M059J (cell line): ENCODE measurements around the gene RAD51B. TPM values are rescaled to one million over a fixed set of nuclear protein-coding genes. Genes with fewer than 3 reads are reported as not detected.
"Not testable (repeated sequence)": the region's sequence is repeated elsewhere in the genome, so short reads cannot be mapped to it uniquely, and the experiment has no call there.

ENCODE experiments used
- DNase-seq: peaks from one replicate; pipeline ENCODE4 v3.0.0-alpha.2; 2012; ENCODE audit warnings: low read depth
- total RNA-seq: library from RNA; depleted of rRNA; stranded (reverse); fragments of >200 nt; shearing (Covaris generic); gene quantifications from 2 replicates; pipeline ENCODE4 v1.2.3, GENCODE V29; 2014

RAD51B gene
- total RNA-seq, 1 experiment from 2014 or later, result 19.0 TPM

GRCh38 chr14:68020999-68021663, 201.6 kb downstream of the RAD51B start:
- no peak for DNase-seq

DNA sequence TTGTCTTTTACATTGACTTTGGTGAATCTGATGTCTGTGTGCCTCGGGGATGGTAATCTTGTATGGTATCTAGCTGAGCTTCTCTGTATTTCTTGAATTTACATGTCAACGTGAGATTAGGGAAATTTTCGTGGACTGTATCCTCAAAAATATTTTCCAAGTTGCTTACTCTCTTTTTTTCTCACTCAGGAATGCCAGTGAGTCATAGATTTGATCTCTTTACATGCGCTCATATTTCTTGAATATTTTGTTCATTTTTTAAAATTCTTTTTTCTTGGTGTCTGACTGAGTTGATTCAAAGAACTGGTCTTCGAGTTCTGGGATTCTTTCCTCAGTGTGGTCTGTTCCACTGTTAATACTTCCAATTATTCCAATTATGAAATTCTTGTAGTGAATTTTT, 207.7 kb downstream of the RAD51B start:
- no peak for DNase-seq

DNA sequence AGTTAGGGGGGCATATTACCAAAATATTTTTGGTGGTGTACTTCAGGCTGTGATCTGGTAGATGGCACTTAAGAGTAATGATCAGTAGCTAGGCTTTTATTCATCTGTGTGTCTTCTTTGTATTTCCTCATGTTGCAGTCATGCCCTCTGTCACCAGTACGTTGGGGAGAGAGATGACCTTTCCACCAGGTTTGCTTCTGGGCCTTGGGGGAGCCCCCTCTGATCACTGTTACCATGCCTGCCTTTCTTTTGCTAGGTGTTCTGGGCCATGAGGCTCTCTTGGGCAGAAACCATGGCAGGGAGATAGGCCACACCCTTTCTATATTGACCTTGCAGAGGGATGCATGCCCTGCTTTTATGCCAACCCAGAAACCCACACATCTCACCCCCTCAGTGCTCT, 208.5 kb downstream of the RAD51B start:
- DNase-seq, result no peak

DNA sequence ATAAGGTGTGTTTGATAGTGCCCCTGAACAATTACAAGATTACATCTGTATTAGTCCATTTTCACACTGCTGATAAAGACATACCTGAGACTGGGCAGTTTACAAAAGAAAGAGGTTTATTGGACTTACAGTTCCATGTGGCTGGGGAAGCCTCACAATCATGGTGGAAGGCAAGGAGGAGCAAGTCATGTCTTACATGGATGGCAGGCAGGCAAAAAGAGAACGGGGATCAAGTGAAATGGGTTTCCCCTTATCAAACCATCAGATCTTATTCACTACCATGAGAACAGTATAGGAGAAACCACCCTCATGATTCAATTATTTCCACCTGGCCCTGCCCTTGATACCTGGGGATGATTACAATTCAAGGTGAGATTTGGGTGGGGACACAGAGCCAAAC, 211.4 kb downstream of the RAD51B start:
- not testable (repeated sequence) for DNase-seq

GRCh38 chr14:68032154-68032553, 212.6 kb downstream of the RAD51B start:
- no peak for DNase-seq

- no peak for DNase-seq
Observed at GRCh38 chr14:68033336-68033932, 213.9 kb downstream of the RAD51B start.

DNA sequence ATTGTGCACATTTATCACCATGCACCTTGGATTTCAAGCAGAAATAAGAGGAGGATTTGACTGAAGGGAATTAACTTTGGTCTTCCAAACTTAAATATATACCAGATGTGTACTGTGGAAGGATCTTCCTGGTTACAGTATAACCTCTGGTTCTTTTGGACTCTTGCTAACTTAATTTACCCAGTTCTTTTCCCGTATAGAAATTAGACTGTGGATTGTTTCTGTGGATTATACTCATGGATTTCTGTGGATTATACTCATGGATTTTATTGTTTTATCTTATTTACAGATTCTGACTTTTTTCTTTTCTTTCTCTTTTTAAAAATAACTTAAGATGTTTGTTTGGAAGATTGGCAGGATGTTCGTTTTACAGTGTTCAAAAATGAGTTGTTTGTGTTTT, 215.3 kb downstream of the RAD51B start:
- DNase-seq, result no peak

DNA sequence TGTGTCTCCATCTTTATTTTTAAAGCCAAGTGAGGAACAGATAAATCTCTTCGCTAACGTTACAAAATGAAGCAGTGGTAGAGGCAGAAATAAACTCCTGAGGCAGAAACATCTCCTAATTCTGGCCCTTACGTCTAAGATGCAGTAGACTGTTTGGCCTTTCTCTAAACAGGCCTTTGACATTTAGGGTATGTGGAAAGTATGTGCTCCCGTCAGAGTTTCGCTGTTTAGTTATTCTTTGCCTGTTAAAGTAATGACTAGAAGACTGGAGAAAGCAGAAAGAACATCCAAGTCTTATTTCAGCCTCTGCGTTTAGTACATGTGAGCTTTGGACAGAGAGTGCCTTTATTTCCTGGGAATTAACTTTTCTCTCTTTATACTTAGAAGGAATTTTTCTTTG, 216.6 kb downstream of the RAD51B start:
- DNase-seq, result no peak

DNA sequence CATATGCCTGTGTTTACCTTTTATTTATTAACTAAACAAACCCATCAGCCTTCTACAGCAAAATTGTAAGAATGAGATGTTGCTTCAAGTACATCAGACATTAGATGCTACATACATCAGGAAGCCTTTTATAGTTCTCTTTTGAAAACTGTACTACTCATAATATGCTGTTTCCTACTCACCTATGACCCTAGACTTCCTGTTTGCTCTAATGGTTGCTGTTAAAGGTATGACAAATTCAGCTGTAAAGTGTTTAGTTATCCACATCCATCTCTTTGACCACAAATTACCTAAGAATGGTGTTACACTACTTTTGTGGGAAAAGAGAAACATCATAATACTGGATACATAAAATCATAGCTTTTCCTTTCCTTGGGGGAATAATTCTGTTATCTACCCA, 220.0 kb downstream of the RAD51B start:
- peak; percentile 72 for DNase-seq

GRCh38 chr14:68040633-68041369, 221.2 kb downstream of the RAD51B start:
- DNase-seq, result no peak

GRCh38 chr14:68041876-68042354, 222.3 kb downstream of the RAD51B start:
- no peak for DNase-seq

GRCh38 chr14:68042586-68043210, 223.1 kb downstream of the RAD51B start:
- peak; percentile 57 for DNase-seq

GRCh38 chr14:68043752-68044151, 224.2 kb downstream of the RAD51B start:
- no peak for DNase-seq

DNA sequence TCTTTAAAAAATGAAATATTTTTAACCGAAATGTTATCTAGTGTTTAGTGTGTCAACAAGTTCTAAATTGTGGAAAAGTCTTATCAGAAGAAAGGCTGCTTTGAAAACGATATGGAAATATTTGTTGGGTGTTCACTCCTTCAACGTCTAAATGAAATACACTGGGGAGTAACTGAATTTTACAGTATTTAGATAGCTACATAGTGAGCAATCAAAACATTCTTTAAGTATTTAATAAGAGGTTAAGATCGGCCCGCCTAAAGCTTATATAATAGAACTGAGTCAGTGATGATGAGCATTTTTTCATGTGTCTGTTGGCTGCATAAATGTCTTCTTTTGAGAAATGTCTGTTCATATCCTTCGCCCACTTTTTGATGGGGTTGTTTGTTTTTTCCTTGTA, 228.3 kb downstream of the RAD51B start:
- DNase-seq, result no peak

- DNase-seq, result not testable (repeated sequence)
Observed at GRCh38 chr14:68048815-68049214, 229.2 kb downstream of the RAD51B start.

DNA sequence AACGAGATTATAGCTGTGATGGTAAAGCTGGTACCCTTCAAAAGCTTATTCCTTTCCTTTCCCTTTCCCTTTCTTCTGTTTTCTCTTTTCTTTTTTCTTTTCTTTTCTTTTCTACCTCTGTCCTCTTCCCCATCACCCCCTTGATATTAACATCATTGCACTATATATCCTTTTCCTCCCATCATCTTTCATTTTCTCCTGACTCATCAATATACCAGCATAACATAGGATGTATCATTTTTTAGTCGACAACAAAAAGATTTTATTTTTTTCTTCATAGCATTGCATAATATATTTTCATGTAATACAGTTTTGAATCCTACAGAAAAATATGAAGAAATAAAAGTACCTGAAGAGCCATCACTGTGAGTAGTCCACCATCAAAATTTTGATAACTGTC, 230.6 kb downstream of the RAD51B start:
- no peak for DNase-seq

- DNase-seq, result no peak
Observed at GRCh38 chr14:68051146-68051545, 231.6 kb downstream of the RAD51B start.

DNA sequence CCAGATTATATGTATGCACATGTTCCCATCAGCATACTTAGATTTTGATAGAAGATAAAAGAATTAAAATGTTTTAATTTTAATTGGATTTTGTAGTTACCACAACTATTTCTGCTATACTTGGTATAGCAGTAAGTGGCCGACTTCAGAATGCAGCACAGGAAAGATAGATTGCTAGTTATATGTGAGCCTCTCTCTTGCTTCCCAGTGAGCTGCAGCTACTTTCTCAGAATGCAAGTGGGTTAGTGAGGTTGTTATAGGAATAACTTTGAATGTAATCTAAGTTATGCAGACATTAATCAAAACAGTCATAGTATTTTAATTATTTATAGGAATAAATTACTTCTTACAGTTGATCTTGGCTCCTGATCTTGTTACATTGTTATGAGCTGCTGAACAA, 240.6 kb downstream of the RAD51B start:
- DNase-seq, result no peak

- no peak for DNase-seq
Observed at GRCh38 chr14:68062651-68063050, 243.1 kb downstream of the RAD51B start.

- no peak for DNase-seq
Observed at GRCh38 chr14:68065322-68065721, 245.7 kb downstream of the RAD51B start.

GRCh38 chr14:68074765-68075381, 255.3 kb downstream of the RAD51B start:
- DNase-seq, result no peak
